Fibroblast of lung (primary cell): ENCODE results near the gene NID1. TPM values are rescaled to one million over a fixed set of nuclear protein-coding genes. Genes with fewer than 3 reads are reported as not detected.

Experiments used
- DNase-seq, 2 donors: peaks; one replicate each; pipeline versions ENCODE4 v3.0.0 to v3.0.0-alpha.2; 2010; ENCODE audit warnings: low read depth in 2 of 2
- H2AFZ ChIP-seq: 2 replicates; pipeline ENCODE4 v1.5.1; 2012; ENCODE audit warnings: low read length, control low read depth, inconsistent platforms
- H3K27ac ChIP-seq: 2 replicates; pipeline ENCODE4 v1.5.1; 2011; ENCODE audit warnings: low read length, control low read depth; ENCODE audit not compliant: insufficient read depth
- H3K27me3 ChIP-seq: 2 replicates; pipeline ENCODE4 v1.5.1; 2011; ENCODE audit warnings: mild to moderate bottlenecking, low read length; ENCODE audit not compliant: control insufficient read depth, insufficient read depth
- H3K36me3 ChIP-seq: 2 replicates; pipeline ENCODE4 v1.5.1; 2011; ENCODE audit warnings: low read length; ENCODE audit not compliant: control insufficient read depth, insufficient read depth
- H3K4me1 ChIP-seq: 2 replicates; pipeline ENCODE4 v1.5.1; 2011; ENCODE audit warnings: low read length; ENCODE audit not compliant: control insufficient read depth, insufficient read depth; ENCODE audit errors: extremely low read depth
- H3K4me2 ChIP-seq: 2 replicates; pipeline ENCODE4 v1.5.1; 2011; ENCODE audit warnings: low read length, control low read depth; ENCODE audit not compliant: insufficient read depth; ENCODE audit errors: extremely low read depth
- H3K4me3 ChIP-seq, 4 experiments: fragments of 200-600 bp in 1 of 4; sonication (generic) in 1 of 4; replicated peaks in 1 of 4; 2 replicates each; pipeline ENCODE4 v1.5.1; 2011 to 2016; ENCODE audit warnings: low read length in 4 of 4, low read depth in 3 of 4, mild to moderate bottlenecking in 3 of 4, control low read depth in 2 of 4, inconsistent platforms in 1 of 4, mixed read lengths in 1 of 4; ENCODE audit not compliant: insufficient read depth in 1 of 4; ENCODE audit errors: control extremely low read depth in 1 of 4
- H3K79me2 ChIP-seq: 2 replicates; pipeline ENCODE4 v1.5.1; 2012; ENCODE audit warnings: mild to moderate bottlenecking, low read length, inconsistent platforms; ENCODE audit not compliant: control insufficient read depth, insufficient read depth
- H3K9ac ChIP-seq: 2 replicates; pipeline ENCODE4 v1.5.1; 2011; ENCODE audit warnings: mild to moderate bottlenecking, low read length, control low read depth; ENCODE audit not compliant: insufficient read depth
- H3K9me3 ChIP-seq: 2 replicates; pipeline ENCODE4 v1.5.1; 2012; ENCODE audit warnings: low read depth, low read length; ENCODE audit not compliant: control insufficient read depth, insufficient read depth
- H4K20me1 ChIP-seq: 2 replicates; pipeline ENCODE4 v1.5.1; 2011; ENCODE audit warnings: low read length; ENCODE audit not compliant: control insufficient read depth, insufficient read depth; ENCODE audit errors: extremely low read depth
- EZH2 ChIP-seq: IDR thresholded peaks from 2 replicates; pipeline ENCODE4 v1.5.1; 2012; ENCODE audit warnings: low read length, control low read depth, mild to moderate bottlenecking; ENCODE audit errors: missing control alignments
- polyA plus RNA-seq, 2 donors: library from polyadenylated mRNA; depleted of rRNA in 1 of 2; stranded (reverse) in 1 of 2; unstranded in 1 of 2; fragments of >200 nt; gene quantifications; 2 replicates each; pipeline ENCODE4 v1.2.1, GENCODE V29; 2011 to 2012; ENCODE audit warnings: missing spikeins in 1 of 2
- total RNA-seq: library from RNA; depleted of rRNA; stranded (reverse); fragments of >200 nt; gene quantifications from 2 replicates; pipeline ENCODE4 v1.2.1, GENCODE V29; 2014
- TF ChIP-seq, protein P1 (sequence below), 2 donors: IDR thresholded peaks in 1 of 2; conservative IDR thresholded peaks in 1 of 2; 1 replicate in 1 of 2; 2 replicates in 1 of 2; pipeline ENCODE4 v1.5.1; 2011 to 2012; ENCODE audit warnings: low read length in 2 of 2, control low read depth in 1 of 2, inconsistent platforms in 1 of 2, low read depth in 1 of 2, mild to moderate bottlenecking in 1 of 2

The NID1 gene
- total and polyA plus RNA-seq, 2 donors (not counting 1 experiment from before 2014, with no cell fraction given), result 29.1 to 152 TPM

DNA sequence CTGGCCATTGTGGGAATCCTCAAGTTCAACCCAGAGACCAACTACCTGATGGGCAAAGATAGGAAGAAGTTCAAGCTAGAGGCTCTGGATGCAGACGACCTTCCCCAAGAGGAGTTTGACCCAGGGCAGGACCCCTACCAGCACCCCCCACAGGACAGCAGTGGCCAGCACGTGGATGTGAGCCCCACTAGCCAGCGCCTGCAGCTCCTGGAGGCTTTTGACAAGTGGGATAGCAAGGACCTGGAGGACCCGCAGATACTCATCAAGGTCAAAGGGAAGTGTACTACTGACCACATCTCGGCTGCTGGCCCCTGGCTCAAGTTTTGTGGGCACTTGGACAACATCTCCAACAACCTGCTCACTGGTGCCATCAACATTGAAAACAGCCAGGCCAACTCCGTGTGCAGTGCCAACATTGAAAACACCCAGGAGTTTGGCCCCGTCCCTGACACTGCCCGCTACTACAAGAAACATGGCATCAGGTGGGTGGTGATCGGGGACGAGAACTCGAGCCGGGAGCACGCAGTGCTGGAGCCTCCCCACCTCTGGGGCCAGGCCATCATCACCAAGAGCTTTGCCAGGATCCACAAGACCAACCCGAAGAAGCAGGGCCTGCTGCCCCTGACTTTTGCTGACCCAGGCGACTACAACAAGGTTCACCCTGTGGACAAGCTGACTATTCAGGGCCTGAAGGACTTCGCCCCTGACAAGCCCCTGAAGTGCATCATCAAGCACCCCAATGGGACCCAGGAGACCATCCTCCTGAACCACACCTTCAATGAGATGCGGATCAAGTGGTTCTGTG, 46.8 kb upstream of the NID1 start:
- Histone ChIP-seq H3K9me3 (no peaks in the 10 kb centered on the region), H3K27me3 (no peaks in the 10 kb centered on the region), H2AFZ (no peak overlapping the region), H3K79me2 (no peaks in the 10 kb centered on the region), H3K9ac (no peak overlapping the region), H3K4me1 (no peaks in the 10 kb centered on the region), H3K36me3 (no peaks in the 10 kb centered on the region), H3K27ac (no peak overlapping the region), H4K20me1 (no peaks in the 10 kb centered on the region), H3K4me2 (no peak overlapping the region), H3K4me3 (no peak overlapping the region)
- TF ChIP-seq, protein P1, sequence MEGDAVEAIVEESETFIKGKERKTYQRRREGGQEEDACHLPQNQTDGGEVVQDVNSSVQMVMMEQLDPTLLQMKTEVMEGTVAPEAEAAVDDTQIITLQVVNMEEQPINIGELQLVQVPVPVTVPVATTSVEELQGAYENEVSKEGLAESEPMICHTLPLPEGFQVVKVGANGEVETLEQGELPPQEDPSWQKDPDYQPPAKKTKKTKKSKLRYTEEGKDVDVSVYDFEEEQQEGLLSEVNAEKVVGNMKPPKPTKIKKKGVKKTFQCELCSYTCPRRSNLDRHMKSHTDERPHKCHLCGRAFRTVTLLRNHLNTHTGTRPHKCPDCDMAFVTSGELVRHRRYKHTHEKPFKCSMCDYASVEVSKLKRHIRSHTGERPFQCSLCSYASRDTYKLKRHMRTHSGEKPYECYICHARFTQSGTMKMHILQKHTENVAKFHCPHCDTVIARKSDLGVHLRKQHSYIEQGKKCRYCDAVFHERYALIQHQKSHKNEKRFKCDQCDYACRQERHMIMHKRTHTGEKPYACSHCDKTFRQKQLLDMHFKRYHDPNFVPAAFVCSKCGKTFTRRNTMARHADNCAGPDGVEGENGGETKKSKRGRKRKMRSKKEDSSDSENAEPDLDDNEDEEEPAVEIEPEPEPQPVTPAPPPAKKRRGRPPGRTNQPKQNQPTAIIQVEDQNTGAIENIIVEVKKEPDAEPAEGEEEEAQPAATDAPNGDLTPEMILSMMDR (conservative IDR thresholded peaks at IDR 0.05 in 1 of 2, IDR thresholded peaks at IDR 0.05 in 1 of 2; ENCODE audit: low read depth in 1 of 2, low read length in 2 of 2), result no peak
- TF ChIP-seq EZH2, result no peak
- DNase-seq, result no peak

DNA sequence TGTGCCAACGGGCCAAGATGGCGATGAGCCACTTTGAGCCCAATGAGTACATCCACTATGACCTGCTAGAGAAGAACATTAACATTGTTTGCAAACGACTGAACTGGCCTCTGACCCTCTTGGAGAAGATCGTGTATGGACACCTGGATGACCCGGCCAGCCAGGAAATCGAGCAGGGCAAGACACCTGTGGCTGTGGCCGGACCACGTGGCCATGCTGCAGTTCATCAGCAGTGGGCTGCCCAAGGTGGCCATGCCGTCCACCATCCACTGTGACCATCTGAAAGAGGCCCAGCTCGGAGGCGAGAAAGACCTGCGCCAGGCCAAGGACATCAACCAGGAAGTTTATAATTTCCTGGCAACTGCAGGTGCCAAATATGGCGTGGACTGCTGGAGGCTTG, 45.2 kb upstream of the NID1 start:
- Histone ChIP-seq H4K20me1 (no peaks in the 10 kb centered on the region), H3K9ac (no peak overlapping the region), H3K79me2 (no peaks in the 10 kb centered on the region), H3K36me3 (no peaks in the 10 kb centered on the region), H3K27ac (no peak overlapping the region), H3K9me3 (no peaks in the 10 kb centered on the region), H3K4me2 (no peak overlapping the region), H3K4me3 (no peak overlapping the region), H3K4me1 (no peaks in the 10 kb centered on the region), H3K27me3 (no peaks in the 10 kb centered on the region), H2AFZ (no peak overlapping the region)
- DNase-seq, result no peak
- TF ChIP-seq, protein P1 (conservative IDR thresholded peaks at IDR 0.05 in 1 of 2, IDR thresholded peaks at IDR 0.05 in 1 of 2; ENCODE audit: low read depth in 1 of 2, low read length in 2 of 2), result no peak
- TF ChIP-seq EZH2, result no peak

DNA sequence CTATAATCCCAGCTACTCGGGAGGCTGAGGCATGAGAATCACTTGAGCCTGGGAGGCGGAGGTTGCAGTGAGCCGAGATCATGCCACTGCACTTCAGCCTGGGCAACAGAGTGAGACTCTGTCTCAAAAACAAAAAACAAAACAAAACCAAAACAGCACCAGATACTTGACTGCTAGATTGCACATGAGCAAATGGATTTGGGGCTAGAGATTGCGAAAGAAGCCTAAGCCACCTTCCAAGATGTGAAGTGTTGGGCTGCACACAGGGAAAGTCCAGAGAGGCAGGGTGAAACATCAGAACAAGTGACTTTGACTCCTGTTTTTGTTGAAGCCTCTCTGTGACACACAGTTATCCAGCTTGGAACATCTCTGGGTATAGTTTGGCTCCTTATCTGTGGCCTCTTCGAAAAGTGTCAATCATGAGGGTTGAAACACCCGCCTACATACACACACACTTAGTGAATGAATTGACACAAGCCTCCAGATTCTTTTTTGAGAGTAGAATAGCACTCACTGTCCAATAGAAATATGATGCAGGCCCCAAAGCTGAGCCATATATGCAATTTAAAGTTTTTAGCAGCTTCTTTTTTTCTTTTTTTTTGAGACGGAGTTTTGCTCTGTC, 43.2 kb upstream of the NID1 start:
- Histone ChIP-seq H3K4me3 (no peak overlapping the region), H3K27me3 (no peaks in the 10 kb centered on the region), H3K4me1 (no peaks in the 10 kb centered on the region), H2AFZ (no peak overlapping the region), H3K27ac (no peak overlapping the region), H3K4me2 (no peak overlapping the region), H3K79me2 (no peaks in the 10 kb centered on the region), H3K9ac (no peak overlapping the region), H3K36me3 (no peaks in the 10 kb centered on the region), H3K9me3 (no peaks in the 10 kb centered on the region), H4K20me1 (no peaks in the 10 kb centered on the region)
- TF ChIP-seq EZH2, result no peak
- TF ChIP-seq, protein P1 (conservative IDR thresholded peaks at IDR 0.05 in 1 of 2, IDR thresholded peaks at IDR 0.05 in 1 of 2; ENCODE audit: low read depth in 1 of 2, low read length in 2 of 2), result no peak
- DNase-seq, result no peak
